ENCODE results near the gene PDE7B.

Gene PDE7B

GRCh38 chr6:135833771-135834170, 17.7 kb upstream of the PDE7B start:
- no peaks in the 10 kb centered on the region for H3K9me3 Mint-ChIP-seq
- peaks cover 5% of the 10 kb centered on the region for H3K27me3 Mint-ChIP-seq (ENCODE audit: low read depth)
- H3K4me3 Mint-ChIP-seq = no peak overlapping the region
- TF ChIP-seq, protein P1, sequence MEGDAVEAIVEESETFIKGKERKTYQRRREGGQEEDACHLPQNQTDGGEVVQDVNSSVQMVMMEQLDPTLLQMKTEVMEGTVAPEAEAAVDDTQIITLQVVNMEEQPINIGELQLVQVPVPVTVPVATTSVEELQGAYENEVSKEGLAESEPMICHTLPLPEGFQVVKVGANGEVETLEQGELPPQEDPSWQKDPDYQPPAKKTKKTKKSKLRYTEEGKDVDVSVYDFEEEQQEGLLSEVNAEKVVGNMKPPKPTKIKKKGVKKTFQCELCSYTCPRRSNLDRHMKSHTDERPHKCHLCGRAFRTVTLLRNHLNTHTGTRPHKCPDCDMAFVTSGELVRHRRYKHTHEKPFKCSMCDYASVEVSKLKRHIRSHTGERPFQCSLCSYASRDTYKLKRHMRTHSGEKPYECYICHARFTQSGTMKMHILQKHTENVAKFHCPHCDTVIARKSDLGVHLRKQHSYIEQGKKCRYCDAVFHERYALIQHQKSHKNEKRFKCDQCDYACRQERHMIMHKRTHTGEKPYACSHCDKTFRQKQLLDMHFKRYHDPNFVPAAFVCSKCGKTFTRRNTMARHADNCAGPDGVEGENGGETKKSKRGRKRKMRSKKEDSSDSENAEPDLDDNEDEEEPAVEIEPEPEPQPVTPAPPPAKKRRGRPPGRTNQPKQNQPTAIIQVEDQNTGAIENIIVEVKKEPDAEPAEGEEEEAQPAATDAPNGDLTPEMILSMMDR (IDR thresholded peaks at IDR 0.05; ENCODE audit: unreplicated experiment in 3 of 3) = no peak
- no peak overlapping the region for H3K27ac Mint-ChIP-seq
- no peaks in the 10 kb centered on the region for H3K36me3 Mint-ChIP-seq (ENCODE audit: low read depth)
- peaks cover 3% of the 10 kb centered on the region for H3K4me1 Mint-ChIP-seq

DNA sequence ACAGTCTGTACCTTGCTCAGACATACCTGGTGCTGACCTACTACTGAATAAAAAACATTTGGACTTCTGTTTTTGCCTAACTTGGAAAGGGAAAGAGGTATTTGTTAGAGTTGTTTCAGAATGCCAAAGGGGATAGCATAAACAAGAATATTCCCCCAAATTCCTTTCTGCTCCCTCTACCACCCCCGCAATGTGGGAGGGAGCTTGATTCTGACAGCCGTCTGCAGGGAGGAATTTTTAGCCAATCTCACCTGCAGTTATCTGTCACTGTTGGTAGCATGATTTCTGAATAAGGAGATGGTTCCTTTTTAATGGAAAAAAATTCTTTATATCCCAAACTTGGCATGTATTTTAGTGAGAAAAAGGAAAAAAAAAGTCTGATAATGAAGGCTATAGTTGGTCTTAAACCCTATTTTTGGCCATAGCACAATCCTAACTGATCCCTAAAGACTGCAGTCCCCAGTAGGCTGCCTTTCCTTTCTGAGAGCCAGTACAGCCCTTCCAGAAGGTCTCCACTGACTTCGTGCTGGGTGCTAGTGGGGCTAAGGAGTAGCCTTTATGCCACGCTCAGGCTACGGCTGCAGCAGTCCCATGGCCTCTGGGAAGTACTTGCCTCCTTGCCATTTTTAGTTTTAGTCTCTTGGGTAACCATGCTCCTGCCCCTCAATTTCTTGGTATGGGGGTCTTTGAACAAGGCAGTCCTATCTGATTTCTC, 13.6 kb upstream of the PDE7B start:
- Mint-ChIP-seq H3K9me3 (peaks cover 1% of the 10 kb centered on the region), H3K27ac (no peak overlapping the region), H3K4me1 (peaks cover 4% of the 10 kb centered on the region), H3K36me3 (ENCODE audit: low read depth) (no peaks in the 10 kb centered on the region), H3K4me3 (no peak overlapping the region), H3K27me3 (ENCODE audit: low read depth) (peaks cover 10% of the 10 kb centered on the region)
- TF ChIP-seq, protein P1 (IDR thresholded peaks at IDR 0.05; ENCODE audit: unreplicated experiment in 3 of 3) = no peak

DNA sequence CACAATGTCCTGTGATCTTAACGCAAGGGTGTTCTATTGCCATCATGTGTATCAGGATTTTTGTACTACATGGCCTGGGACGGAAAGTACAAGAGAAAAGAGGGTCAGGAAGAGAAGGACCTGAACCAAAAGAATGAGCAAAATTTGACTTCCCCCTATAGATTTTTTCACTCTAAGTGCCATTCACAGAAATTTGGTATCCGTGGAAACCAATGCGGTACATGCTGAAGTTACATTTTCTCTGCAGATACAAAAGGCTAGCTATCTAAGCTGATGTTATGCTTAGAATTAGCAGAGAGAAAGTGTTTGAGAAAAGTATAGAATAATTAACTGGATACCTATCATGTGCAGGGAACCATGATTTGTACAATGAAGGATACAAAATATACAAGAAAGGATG, 12.4 kb upstream of the PDE7B start:
- Mint-ChIP-seq H3K27me3 (ENCODE audit: low read depth) (peaks cover 6% of the 10 kb centered on the region), H3K36me3 (ENCODE audit: low read depth) (no peaks in the 10 kb centered on the region), H3K4me3 (no peak overlapping the region), H3K27ac (peak overlapping the region in 1 of 3 experiments; percentile 22), H3K9me3 (peaks cover 3% of the 10 kb centered on the region), H3K4me1 (peaks cover 4% of the 10 kb centered on the region)
- TF ChIP-seq, protein P1 (IDR thresholded peaks at IDR 0.05; ENCODE audit: unreplicated experiment in 3 of 3) = no peak

DNA sequence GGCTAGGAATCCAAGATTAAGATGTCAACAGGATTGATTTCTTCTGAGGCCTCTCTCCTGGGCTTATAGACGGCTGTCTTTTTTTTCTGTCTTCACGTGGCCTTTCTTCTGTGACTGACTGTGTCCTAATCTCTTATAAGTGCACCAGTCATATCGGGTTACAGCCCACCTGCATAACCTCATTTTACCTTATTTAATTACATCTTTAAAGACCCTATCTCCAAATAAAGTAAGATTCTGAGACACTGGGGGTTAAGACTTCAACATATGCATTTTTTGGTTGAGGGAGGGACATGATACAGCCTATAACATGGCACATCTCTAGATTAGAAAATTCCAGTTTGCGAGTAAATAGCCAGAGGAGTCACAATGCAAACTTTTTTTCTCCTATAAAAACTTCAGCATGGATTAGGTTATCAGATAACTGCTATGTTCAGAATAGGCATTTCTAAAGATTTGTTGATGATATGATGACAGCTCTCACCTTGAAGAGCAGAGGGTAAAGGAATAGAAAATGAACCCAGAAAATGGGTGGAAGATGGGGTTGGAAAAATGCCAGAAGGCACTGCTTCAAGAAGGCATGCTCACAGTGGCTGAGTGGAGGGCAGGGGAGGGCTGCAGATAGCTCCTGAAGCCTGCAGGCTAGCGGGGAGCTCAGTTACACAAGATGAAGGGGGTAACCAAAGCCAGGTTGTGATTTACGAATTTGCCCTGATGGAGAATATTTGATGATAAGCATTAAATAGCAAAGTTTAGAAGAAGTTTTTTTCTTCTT, 8.7 kb upstream of the PDE7B start:
- peaks cover 6% of the 10 kb centered on the region for H3K27me3 Mint-ChIP-seq (ENCODE audit: low read depth)
- no peak overlapping the region for H3K27ac Mint-ChIP-seq
- H3K9me3 Mint-ChIP-seq = peaks cover 6% of the 10 kb centered on the region
- TF ChIP-seq, protein P1 (IDR thresholded peaks at IDR 0.05; ENCODE audit: unreplicated experiment in 3 of 3) = no peak
- H3K36me3 Mint-ChIP-seq (ENCODE audit: low read depth) = no peaks in the 10 kb centered on the region
- H3K4me3 Mint-ChIP-seq = no peak overlapping the region
- peaks cover 4% of the 10 kb centered on the region for H3K4me1 Mint-ChIP-seq

GRCh38 chr6:135850882-135851281, 619 bp upstream of the PDE7B start:
- Mint-ChIP-seq H3K36me3 (ENCODE audit: low read depth) (no peaks in the 10 kb centered on the region), H3K4me3 (peak overlapping the region in 1 of 3 experiments; percentile 80), H3K9me3 (no peaks in the 10 kb centered on the region), H3K27ac (peak overlapping the region in 2 of 3 experiments; percentile 42 to 78), H3K27me3 (ENCODE audit: low read depth) (no peaks in the 10 kb centered on the region), H3K4me1 (peaks cover 23% of the 10 kb centered on the region)
- TF ChIP-seq, protein P1 (IDR thresholded peaks at IDR 0.05; ENCODE audit: unreplicated experiment in 3 of 3) = no peak

Measured in nephron (organoid).